Stomach smooth muscle (tissue), 2 donors: ENCODE measurements around the gene WDR44.

Experiments used
- H3K27ac ChIP-seq: one replicate; pipeline ENCODE4 v1.7.0; 2013; ENCODE audit warnings: mild to moderate bottlenecking, low read length, inconsistent platforms
- H3K27me3 ChIP-seq, 2 donors: one replicate each; pipeline ENCODE4 v1.7.0; 2013; ENCODE audit warnings: low read length in 2 of 2; ENCODE audit not compliant: insufficient read depth in 2 of 2, control insufficient read depth in 1 of 2
- H3K36me3 ChIP-seq, 2 donors: one replicate each; pipeline ENCODE4 v1.7.0; 2013; ENCODE audit warnings: low read length in 2 of 2; ENCODE audit not compliant: control insufficient read depth in 2 of 2, insufficient read depth in 2 of 2
- H3K4me1 ChIP-seq: one replicate; pipeline ENCODE4 v1.7.0; 2013; ENCODE audit warnings: low read length; ENCODE audit not compliant: control insufficient read depth, insufficient read depth
- H3K4me3 ChIP-seq, 2 donors: one replicate each; pipeline ENCODE4 v1.7.0; 2013; ENCODE audit warnings: low read length in 2 of 2
- H3K9ac ChIP-seq, 2 donors: one replicate each; pipeline ENCODE4 v1.7.0; 2013; ENCODE audit warnings: low read length in 2 of 2, mild to moderate bottlenecking in 1 of 2
- H3K9me3 ChIP-seq, 2 donors: one replicate each; pipeline ENCODE4 v1.7.0; 2013; ENCODE audit warnings: low read length in 2 of 2; ENCODE audit not compliant: control insufficient read depth in 2 of 2
- donor health status: healthy.
- donor health status: Pancreatic carcinoma.

WDR44 gene

GRCh38 chrX:118347131-118347530 lies 1.2 kb downstream of the WDR44 start:
- Histone ChIP-seq H3K36me3 (no peaks in the 10 kb centered on the region), H3K9ac (peak overlapping the region; percentile 78 to 89), H3K27me3 (no peaks in the 10 kb centered on the region), H3K9me3 (no peaks in the 10 kb centered on the region), H3K27ac (peak overlapping the region; percentile 89), H3K4me3 (peak overlapping the region; percentile 85 to 88), H3K4me1 (no peaks in the 10 kb centered on the region)

DNA sequence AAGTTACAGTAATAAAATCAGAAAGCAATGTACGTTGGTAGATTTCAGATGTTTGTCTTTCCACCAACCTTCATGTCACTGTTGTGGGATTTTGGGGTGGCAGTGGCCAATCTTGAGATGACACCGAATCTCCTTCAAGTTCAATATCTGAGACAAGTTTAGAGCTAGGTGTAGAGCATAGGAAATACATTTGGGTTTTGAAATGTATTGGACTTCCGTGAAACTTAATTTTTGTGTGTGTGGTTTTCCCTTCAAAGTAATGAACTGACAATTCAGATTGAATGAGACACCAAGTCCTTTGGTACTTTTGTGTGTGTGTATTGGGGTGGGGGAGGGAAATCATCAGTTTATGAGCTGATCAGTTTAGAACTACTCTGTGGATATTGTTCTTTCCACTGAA lies 1.8 kb downstream of the WDR44 start:
- Histone ChIP-seq H3K36me3 (no peaks in the 10 kb centered on the region), H3K4me1 (no peaks in the 10 kb centered on the region), H3K27ac (no peak overlapping the region), H3K9me3 (no peaks in the 10 kb centered on the region), H3K27me3 (no peaks in the 10 kb centered on the region), H3K9ac (no peak overlapping the region), H3K4me3 (peak overlapping the region; percentile 85 to 88)

DNA sequence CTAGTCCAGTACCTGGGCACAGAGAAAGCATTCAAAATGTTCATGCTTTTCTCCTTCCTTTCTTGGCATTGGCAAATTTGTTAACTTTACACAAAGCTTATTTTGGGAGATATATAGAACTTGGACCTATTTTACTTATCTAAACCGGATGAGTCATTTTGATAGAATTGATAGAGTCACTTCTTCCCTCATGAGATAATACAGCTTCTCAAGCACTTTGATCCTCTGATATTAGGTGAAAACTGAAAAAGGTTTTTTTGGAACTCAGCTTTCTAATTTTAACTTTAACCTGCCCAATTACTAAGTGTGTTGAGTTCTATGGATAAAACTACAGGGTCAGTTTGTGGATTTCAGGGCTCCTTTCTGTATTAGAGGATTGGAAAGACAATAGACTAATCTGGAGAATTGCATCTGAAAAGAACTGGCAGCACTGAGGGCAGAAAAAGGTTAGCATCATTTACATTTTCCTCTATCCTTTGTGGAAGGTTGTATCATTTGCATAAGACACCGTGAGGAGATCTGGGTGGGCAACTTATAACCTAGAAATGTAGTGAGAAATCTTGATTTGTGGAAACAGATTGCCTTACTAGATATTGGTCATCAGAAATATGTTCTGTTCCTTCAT lies 2.4 kb downstream of the WDR44 start:
- Histone ChIP-seq H3K27ac (no peak overlapping the region), H3K36me3 (no peaks in the 10 kb centered on the region), H3K4me3 (peak overlapping the region in 1 of 2 donors; percentile 85), H3K9me3 (no peaks in the 10 kb centered on the region), H3K27me3 (no peaks in the 10 kb centered on the region), H3K4me1 (peaks cover 4% of the 10 kb centered on the region), H3K9ac (no peak overlapping the region)

- no peaks in the 10 kb centered on the region for H3K9me3 ChIP-seq
- peaks cover 4% of the 10 kb centered on the region for H3K4me1 ChIP-seq
- no peak overlapping the region for H3K27ac ChIP-seq
- H3K9ac ChIP-seq, result no peak overlapping the region
- H3K36me3 ChIP-seq, result no peaks in the 10 kb centered on the region
- no peak overlapping the region for H3K4me3 ChIP-seq
- H3K27me3 ChIP-seq, result no peaks in the 10 kb centered on the region
Measured at GRCh38 chrX:118349188-118349587, 3.3 kb downstream of the WDR44 start.

GRCh38 chrX:118350221-118350620 lies 4.3 kb downstream of the WDR44 start:
- Histone ChIP-seq H3K36me3 (no peaks in the 10 kb centered on the region), H3K9me3 (no peaks in the 10 kb centered on the region), H3K27ac (no peak overlapping the region), H3K4me3 (no peak overlapping the region), H3K4me1 (peaks cover 4% of the 10 kb centered on the region), H3K9ac (no peak overlapping the region), H3K27me3 (no peaks in the 10 kb centered on the region)

- Histone ChIP-seq H3K9ac (no peak overlapping the region), H3K27me3 (no peaks in the 10 kb centered on the region), H3K36me3 (no peaks in the 10 kb centered on the region), H3K4me3 (no peak overlapping the region), H3K27ac (no peak overlapping the region), H3K4me1 (peaks cover 4% of the 10 kb centered on the region), H3K9me3 (no peaks in the 10 kb centered on the region)
Measured at GRCh38 chrX:118350706-118351105, 4.8 kb downstream of the WDR44 start.

DNA sequence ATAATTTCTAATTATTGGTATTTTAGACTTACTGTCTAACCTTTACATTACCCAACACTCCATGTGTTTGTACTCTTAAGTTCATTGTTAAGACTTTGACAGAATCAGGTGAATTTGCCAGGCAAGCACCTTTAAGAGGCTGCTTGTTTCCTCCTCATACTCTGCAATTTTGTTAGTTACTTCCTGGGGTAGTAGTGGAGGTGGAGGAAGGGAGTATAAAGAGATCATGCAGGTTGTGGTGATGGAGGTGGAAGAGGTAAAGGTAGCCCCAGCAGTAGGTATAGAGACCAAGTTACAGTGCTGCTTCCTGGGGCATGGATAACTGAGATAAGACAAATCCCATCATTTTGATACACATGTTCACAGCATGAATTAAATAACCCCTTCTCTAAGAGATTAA lies 6.7 kb downstream of the WDR44 start:
- Histone ChIP-seq H3K9ac (no peak overlapping the region), H3K27me3 (no peaks in the 10 kb centered on the region), H3K4me3 (no peak overlapping the region), H3K4me1 (peaks cover 4% of the 10 kb centered on the region), H3K27ac (no peak overlapping the region), H3K9me3 (no peaks in the 10 kb centered on the region), H3K36me3 (no peaks in the 10 kb centered on the region)

- no peaks in the 10 kb centered on the region for H3K27me3 ChIP-seq
- no peak overlapping the region for H3K4me3 ChIP-seq
- H3K27ac ChIP-seq, result no peak overlapping the region
- H3K4me1 ChIP-seq, result peaks cover 4% of the 10 kb centered on the region
- H3K9me3 ChIP-seq, result no peaks in the 10 kb centered on the region
- no peak overlapping the region for H3K9ac ChIP-seq
- no peaks in the 10 kb centered on the region for H3K36me3 ChIP-seq
Measured at GRCh38 chrX:118353081-118353850, 7.4 kb downstream of the WDR44 start.

GRCh38 chrX:118355225-118355920 lies 9.5 kb downstream of the WDR44 start:
- H3K9me3 ChIP-seq, result no peaks in the 10 kb centered on the region
- peaks cover 4% of the 10 kb centered on the region for H3K4me1 ChIP-seq
- H3K27ac ChIP-seq, result no peak overlapping the region
- H3K27me3 ChIP-seq, result no peaks in the 10 kb centered on the region
- H3K36me3 ChIP-seq, result no peaks in the 10 kb centered on the region
- H3K4me3 ChIP-seq, result no peak overlapping the region
- no peak overlapping the region for H3K9ac ChIP-seq

DNA sequence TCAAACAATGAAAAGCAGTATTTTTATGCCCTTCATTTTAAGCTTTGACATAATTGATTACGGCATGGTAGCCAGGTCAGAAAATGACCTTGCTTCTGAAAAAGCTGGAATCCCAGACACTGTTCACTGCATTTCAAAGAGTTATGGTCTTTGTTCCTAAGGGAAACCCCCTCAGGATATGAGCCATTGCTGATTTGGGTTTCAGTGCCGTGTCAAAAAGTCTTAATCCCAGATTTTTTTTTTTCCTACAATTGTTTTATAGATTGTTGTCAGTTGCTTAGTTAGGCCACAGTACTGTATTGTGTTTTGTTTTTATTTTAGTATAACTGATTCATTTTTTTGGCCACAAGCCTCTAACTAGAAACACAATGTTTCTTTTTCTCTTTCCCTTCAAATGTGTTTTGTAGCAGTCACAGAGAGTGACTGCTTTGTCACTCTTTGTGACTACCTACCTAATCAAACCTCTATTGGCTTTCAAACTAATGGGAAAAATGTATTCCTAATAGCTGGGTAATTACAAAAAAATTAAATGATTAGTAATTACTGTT lies 10.3 kb downstream of the WDR44 start:
- Histone ChIP-seq H3K9ac (no peak overlapping the region), H3K36me3 (no peaks in the 10 kb centered on the region), H3K4me3 (no peak overlapping the region), H3K9me3 (no peaks in the 10 kb centered on the region), H3K27ac (no peak overlapping the region), H3K27me3 (no peaks in the 10 kb centered on the region), H3K4me1 (peaks cover 4% of the 10 kb centered on the region)
